Hematopoietic multipotent progenitor cell treated with erythropoietin and hydrocortisone succinate and interleukin-3 and kit ligand, for 17 days (in vitro differentiated cells): Measurements from ENCODE around the gene ABCB4.
"Not testable (repeated sequence)": the region's sequence is repeated elsewhere in the genome, so short reads cannot be mapped to it uniquely, and the experiment has no call there.

Experiments
- DNase-seq: peaks from one replicate; pipeline ENCODE4 v3.0.0-alpha.2; 2015; ENCODE audit warnings: low spot score

The ABCB4 gene

GRCh38 chr7:87474533-87475358, 734 bp downstream of the ABCB4 start:
- no peak for DNase-seq

- no peak for DNase-seq
These were observed 1.5 kb downstream of the ABCB4 start for GRCh38 chr7:87473986-87474385.

- no peak for DNase-seq
These were observed 2.3 kb downstream of the ABCB4 start for GRCh38 chr7:87473192-87473591.

GRCh38 chr7:87471473-87471872, 4.0 kb downstream of the ABCB4 start:
- DNase-seq: no peak

GRCh38 chr7:87469204-87469603, 6.3 kb downstream of the ABCB4 start:
- DNase-seq: not testable (repeated sequence)

- not testable (repeated sequence) for DNase-seq
These were observed 10.0 kb downstream of the ABCB4 start for GRCh38 chr7:87465534-87465880.

GRCh38 chr7:87464830-87465533, 10.5 kb downstream of the ABCB4 start:
- DNase-seq: not testable (repeated sequence)

GRCh38 chr7:87463982-87464381, 11.5 kb downstream of the ABCB4 start:
- no peak for DNase-seq

- not testable (repeated sequence) for DNase-seq
These were observed 15.0 kb downstream of the ABCB4 start for GRCh38 chr7:87460444-87460843.

- DNase-seq: no peak
These were observed 15.5 kb downstream of the ABCB4 start for GRCh38 chr7:87459941-87460340.

GRCh38 chr7:87458148-87458547, 17.3 kb downstream of the ABCB4 start:
- no peak for DNase-seq

- DNase-seq: no peak
These were observed 19.2 kb downstream of the ABCB4 start for GRCh38 chr7:87456247-87456646.

GRCh38 chr7:87452279-87452678, 23.2 kb downstream of the ABCB4 start:
- no peak for DNase-seq

GRCh38 chr7:87451187-87451586, 24.3 kb downstream of the ABCB4 start:
- DNase-seq: no peak

- no peak for DNase-seq
These were observed 24.8 kb downstream of the ABCB4 start for GRCh38 chr7:87450706-87451105.

- no peak for DNase-seq
These were observed 27.1 kb downstream of the ABCB4 start for GRCh38 chr7:87448388-87448787.

- DNase-seq: no peak
These were observed 28.3 kb downstream of the ABCB4 start for GRCh38 chr7:87447116-87447635.

- DNase-seq: no peak
These were observed 29.6 kb downstream of the ABCB4 start for GRCh38 chr7:87445897-87446296.

GRCh38 chr7:87435546-87435945, 39.9 kb downstream of the ABCB4 start:
- DNase-seq: no peak

GRCh38 chr7:87432536-87432935, 42.9 kb downstream of the ABCB4 start:
- DNase-seq: no peak

- no peak for DNase-seq
These were observed 48.2 kb downstream of the ABCB4 start for GRCh38 chr7:87427288-87427687.

GRCh38 chr7:87426160-87426559, 49.3 kb downstream of the ABCB4 start:
- no peak for DNase-seq

GRCh38 chr7:87424075-87424474, 51.4 kb downstream of the ABCB4 start:
- no peak for DNase-seq
